AG08395 (cell line): ENCODE measurements around the gene IL1R2.
A peak's percentile ranks its signal among the peaks of the same experiment; 100 is the strongest.

Experiments used
- DNase-seq: peaks from one replicate; pipeline ENCODE4 v3.0.0; 2012; ENCODE audit warnings: mixed read lengths, low spot score

Gene IL1R2

GRCh38 chr2:101975171-101975870 lies 16.4 kb upstream of the IL1R2 start:
- DNase-seq, result no peak

- no peak for DNase-seq
Measured at GRCh38 chr2:101976891-101977290, 14.9 kb upstream of the IL1R2 start.

GRCh38 chr2:101980368-101980767 lies 11.4 kb upstream of the IL1R2 start:
- DNase-seq, result no peak

- DNase-seq, result no peak
Measured at GRCh38 chr2:101981066-101981465, 10.7 kb upstream of the IL1R2 start.

GRCh38 chr2:101981504-101981903 lies 10.3 kb upstream of the IL1R2 start:
- DNase-seq, result no peak

GRCh38 chr2:101982495-101983029 lies 9.2 kb upstream of the IL1R2 start:
- no peak for DNase-seq

GRCh38 chr2:101983486-101983885 lies 8.3 kb upstream of the IL1R2 start:
- DNase-seq, result peak; percentile 43

GRCh38 chr2:101983928-101984327 lies 7.8 kb upstream of the IL1R2 start:
- DNase-seq, result peak; percentile 40

GRCh38 chr2:101984656-101985055 lies 7.1 kb upstream of the IL1R2 start:
- DNase-seq, result no peak

GRCh38 chr2:101985101-101985792 lies 6.5 kb upstream of the IL1R2 start:
- DNase-seq, result no peak

- DNase-seq, result no peak
Measured at GRCh38 chr2:101985793-101986164, 6.0 kb upstream of the IL1R2 start.

GRCh38 chr2:101986376-101986775 lies 5.4 kb upstream of the IL1R2 start:
- DNase-seq, result no peak

- DNase-seq, result no peak
Measured at GRCh38 chr2:101986804-101987740, 4.7 kb upstream of the IL1R2 start.

GRCh38 chr2:101987832-101988231 lies 3.9 kb upstream of the IL1R2 start:
- no peak for DNase-seq

- no peak for DNase-seq
Measured at GRCh38 chr2:101988541-101988940, 3.2 kb upstream of the IL1R2 start.

- DNase-seq, result no peak
Measured at GRCh38 chr2:101989740-101990460, 1.9 kb upstream of the IL1R2 start.

- no peak for DNase-seq
Measured at GRCh38 chr2:101993772-101994171, 2.0 kb downstream of the IL1R2 start.

GRCh38 chr2:101995019-101995418 lies 3.3 kb downstream of the IL1R2 start:
- DNase-seq, result no peak

- DNase-seq, result no peak
Measured at GRCh38 chr2:101995804-101996203, 4.0 kb downstream of the IL1R2 start.

GRCh38 chr2:101998556-101998895 lies 6.8 kb downstream of the IL1R2 start:
- DNase-seq, result no peak

GRCh38 chr2:101998896-101999789 lies 7.4 kb downstream of the IL1R2 start:
- DNase-seq, result no peak
